ENCODE data around the gene RAB31.

DNA sequence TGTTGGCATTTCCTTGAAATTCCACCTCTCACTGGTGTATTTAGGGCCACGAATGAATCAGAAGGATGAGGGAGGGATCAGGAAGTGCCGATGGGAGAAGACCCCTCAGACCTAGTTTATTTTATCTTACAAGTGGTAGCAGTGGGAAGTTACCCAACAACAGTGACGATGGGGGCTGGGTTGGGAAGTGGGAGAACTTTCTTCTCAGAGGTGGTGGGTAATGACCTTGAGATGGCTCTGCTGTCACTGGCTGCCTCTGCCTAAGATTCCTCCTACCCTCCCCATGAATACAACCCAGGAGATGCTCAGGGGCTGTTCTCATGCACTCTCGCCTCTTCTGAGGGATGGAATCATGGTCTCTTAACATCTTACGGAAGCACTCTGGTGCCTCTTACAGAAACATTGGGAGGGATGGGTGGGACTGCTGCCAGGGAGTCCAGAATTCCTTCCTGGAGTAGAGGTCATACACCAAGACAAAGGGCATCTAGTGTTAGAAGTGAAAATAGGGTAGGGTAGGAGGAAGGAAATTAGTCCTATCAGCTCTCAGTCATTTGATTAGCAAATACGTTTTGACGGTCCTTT lies 119.2 kb downstream of the RAB31 start:
- TF ChIP-seq, protein P1, sequence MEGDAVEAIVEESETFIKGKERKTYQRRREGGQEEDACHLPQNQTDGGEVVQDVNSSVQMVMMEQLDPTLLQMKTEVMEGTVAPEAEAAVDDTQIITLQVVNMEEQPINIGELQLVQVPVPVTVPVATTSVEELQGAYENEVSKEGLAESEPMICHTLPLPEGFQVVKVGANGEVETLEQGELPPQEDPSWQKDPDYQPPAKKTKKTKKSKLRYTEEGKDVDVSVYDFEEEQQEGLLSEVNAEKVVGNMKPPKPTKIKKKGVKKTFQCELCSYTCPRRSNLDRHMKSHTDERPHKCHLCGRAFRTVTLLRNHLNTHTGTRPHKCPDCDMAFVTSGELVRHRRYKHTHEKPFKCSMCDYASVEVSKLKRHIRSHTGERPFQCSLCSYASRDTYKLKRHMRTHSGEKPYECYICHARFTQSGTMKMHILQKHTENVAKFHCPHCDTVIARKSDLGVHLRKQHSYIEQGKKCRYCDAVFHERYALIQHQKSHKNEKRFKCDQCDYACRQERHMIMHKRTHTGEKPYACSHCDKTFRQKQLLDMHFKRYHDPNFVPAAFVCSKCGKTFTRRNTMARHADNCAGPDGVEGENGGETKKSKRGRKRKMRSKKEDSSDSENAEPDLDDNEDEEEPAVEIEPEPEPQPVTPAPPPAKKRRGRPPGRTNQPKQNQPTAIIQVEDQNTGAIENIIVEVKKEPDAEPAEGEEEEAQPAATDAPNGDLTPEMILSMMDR (IDR thresholded peaks at IDR 0.05) = no peak
- TF ChIP-seq POLR2A (IDR thresholded peaks at IDR 0.05) = no peak
